Parathyroid adenoma (tissue), 2 donors: ENCODE results near the gene XAGE2.

Experiments
- H2AFZ ChIP-seq: fragments of 300-600 bp; sonication (generic); one replicate; pipeline ENCODE4 v1.7.0; 2017; ENCODE audit warnings: antibody characterized with exemption, mild to moderate bottlenecking
- H3K27ac ChIP-seq: fragments of 300-600 bp; sonication (generic); one replicate; pipeline ENCODE4 v1.7.0; 2017
- H3K27me3 ChIP-seq: fragments of 300-600 bp; sonication (generic); one replicate; pipeline ENCODE4 v1.7.0; 2017; ENCODE audit warnings: low read length; ENCODE audit not compliant: control insufficient read depth, insufficient read depth
- H3K36me3 ChIP-seq: fragments of 300-600 bp; sonication (generic); one replicate; pipeline ENCODE4 v1.7.0; 2017; ENCODE audit warnings: low read length; ENCODE audit not compliant: control insufficient read depth, insufficient read depth
- H3K4me1 ChIP-seq: fragments of 300-600 bp; sonication (generic); one replicate; pipeline ENCODE4 v1.7.0; 2017; ENCODE audit warnings: control low read depth
- H3K4me2 ChIP-seq: fragments of 300-600 bp; sonication (generic); one replicate; pipeline ENCODE4 v1.7.0; 2017; ENCODE audit warnings: low read length
- H3K4me3 ChIP-seq: fragments of 300-600 bp; sonication (generic); one replicate; pipeline ENCODE4 v1.7.0; 2017; ENCODE audit warnings: low read depth, low read length
- H3K79me2 ChIP-seq: fragments of 300-600 bp; sonication (generic); one replicate; pipeline ENCODE4 v1.7.0; 2017; ENCODE audit warnings: control low read depth
- H3K9ac ChIP-seq: fragments of 300-600 bp; sonication (generic); one replicate; pipeline ENCODE4 v1.7.0; 2017; ENCODE audit warnings: mild to moderate bottlenecking
- H3K9me3 ChIP-seq: fragments of 300-600 bp; sonication (generic); one replicate; pipeline ENCODE4 v1.7.0; 2017; ENCODE audit warnings: low read length; ENCODE audit not compliant: control insufficient read depth
- CTCF ChIP-seq: fragments of 300-600 bp; sonication (generic); IDR thresholded peaks from one replicate; pipeline ENCODE4 v1.7.0; 2017; ENCODE audit warnings: antibody characterized with exemption, mild to moderate bottlenecking
- donor health status: primary hyperparathyroidism.

Gene XAGE2

GRCh38 chrX:52346174-52347165 lies 22.4 kb upstream of the XAGE2 start:
- TF ChIP-seq CTCF = no peak
- no peaks in the 10 kb centered on the region for H3K9me3 ChIP-seq
- no peak overlapping the region for H3K27ac ChIP-seq
- no peak overlapping the region for H3K4me2 ChIP-seq
- no peak overlapping the region for H3K4me3 ChIP-seq
- H3K36me3 ChIP-seq = no peaks in the 10 kb centered on the region
- H2AFZ ChIP-seq = no peak overlapping the region
- no peaks in the 10 kb centered on the region for H3K4me1 ChIP-seq
- no peak overlapping the region for H3K9ac ChIP-seq
- no peaks in the 10 kb centered on the region for H3K79me2 ChIP-seq
- H3K27me3 ChIP-seq = no peaks in the 10 kb centered on the region

- H3K9ac ChIP-seq = no peak overlapping the region
- no peak overlapping the region for H3K27ac ChIP-seq
- H3K36me3 ChIP-seq = no peaks in the 10 kb centered on the region
- H3K4me1 ChIP-seq = no peaks in the 10 kb centered on the region
- H2AFZ ChIP-seq = no peak overlapping the region
- no peaks in the 10 kb centered on the region for H3K9me3 ChIP-seq
- H3K79me2 ChIP-seq = no peaks in the 10 kb centered on the region
- H3K4me3 ChIP-seq = no peak overlapping the region
- no peaks in the 10 kb centered on the region for H3K27me3 ChIP-seq
- TF ChIP-seq CTCF = no peak
- H3K4me2 ChIP-seq = no peak overlapping the region
Measured at GRCh38 chrX:52349681-52350080, 19.1 kb upstream of the XAGE2 start.

GRCh38 chrX:52352551-52352950 lies 16.3 kb upstream of the XAGE2 start:
- no peak overlapping the region for H3K9ac ChIP-seq
- H3K9me3 ChIP-seq = no peaks in the 10 kb centered on the region
- H3K4me2 ChIP-seq = no peak overlapping the region
- H3K79me2 ChIP-seq = no peaks in the 10 kb centered on the region
- no peak overlapping the region for H2AFZ ChIP-seq
- H3K27ac ChIP-seq = no peak overlapping the region
- no peak overlapping the region for H3K4me3 ChIP-seq
- no peaks in the 10 kb centered on the region for H3K27me3 ChIP-seq
- TF ChIP-seq CTCF = no peak
- no peaks in the 10 kb centered on the region for H3K4me1 ChIP-seq
- H3K36me3 ChIP-seq = no peaks in the 10 kb centered on the region

GRCh38 chrX:52353838-52354237 lies 15.0 kb upstream of the XAGE2 start:
- Histone ChIP-seq H3K27me3 (no peaks in the 10 kb centered on the region), H3K9me3 (no peaks in the 10 kb centered on the region)

More at GRCh38 chrX:52353838-52354237, 15.0 kb upstream of the XAGE2 start:
- H3K27ac ChIP-seq = no peak overlapping the region
- no peak overlapping the region for H3K4me3 ChIP-seq
- H3K4me2 ChIP-seq = no peak overlapping the region
- H3K36me3 ChIP-seq = no peaks in the 10 kb centered on the region
- H3K9ac ChIP-seq = no peak overlapping the region
- H2AFZ ChIP-seq = no peak overlapping the region
- H3K4me1 ChIP-seq = no peaks in the 10 kb centered on the region
- TF ChIP-seq CTCF = no peak
- no peaks in the 10 kb centered on the region for H3K79me2 ChIP-seq
